ENCODE data around the gene S100PBP.

- no peak for TF ChIP-seq CTCF (conservative IDR thresholded peaks at IDR 0.05; ENCODE audit: low read length)
- TF ChIP-seq EZH2phosphoT487 (IDR thresholded peaks at IDR 0.05; ENCODE audit: borderline replicate concordance): no peak
Measured at GRCh38 chr1:32863218-32863880, 45.9 kb downstream of the S100PBP start.

Data from Loucy (cell line).